Measurements from ENCODE around the gene MUC5AC. TPM values are rescaled to one million over a fixed set of nuclear protein-coding genes. Genes with fewer than 3 reads are reported as not detected.
"Not testable (repeated sequence)": the region's sequence is repeated elsewhere in the genome, so short reads cannot be mapped to it uniquely, and the experiment has no call there.

The MUC5AC gene
- total RNA-seq, 2 experiments from 2014 or later: not detected

- no peaks in the 10 kb centered on the region for H3K9me3 Mint-ChIP-seq (ENCODE audit: low read depth)
- POLR2A ChIA-PET: no interaction called here
- intact Hi-C loops (cut with DNase I, micrococcal nuclease): no loop called here
- H3K4me3 Mint-ChIP-seq: no peak overlapping the region
- no peak for ATAC-seq
- no peak for DNase-seq
- no peaks in the 10 kb centered on the region for H3K36me3 Mint-ChIP-seq (ENCODE audit: low read depth)
- H3K27ac Mint-ChIP-seq: no peak overlapping the region
- CTCF ChIA-PET: no interaction called here
- H3K27me3 Mint-ChIP-seq: peaks cover 4% of the 10 kb centered on the region
- H3K4me1 Mint-ChIP-seq: peaks cover 5% of the 10 kb centered on the region
Measured at GRCh38 chr11:1153105-1153950, 4.4 kb upstream of the MUC5AC start.

GRCh38 chr11:1153951-1154493 is 3.7 kb upstream of the MUC5AC start:
- CTCF ChIA-PET: no interaction called here
- Mint-ChIP-seq H3K36me3 (ENCODE audit: low read depth) (no peaks in the 10 kb centered on the region), H3K27me3 (peaks cover 4% of the 10 kb centered on the region), H3K9me3 (ENCODE audit: low read depth) (no peaks in the 10 kb centered on the region), H3K4me1 (peaks cover 5% of the 10 kb centered on the region), H3K27ac (no peak overlapping the region), H3K4me3 (no peak overlapping the region)
- POLR2A ChIA-PET: no interaction called here
- ATAC-seq (no peak), DNase-seq (no peak)
- intact Hi-C loops (cut with DNase I, micrococcal nuclease): no loop called here

GRCh38 chr11:1154656-1155055 is 3.1 kb upstream of the MUC5AC start:
- H3K4me1 Mint-ChIP-seq; H3K27me3 Mint-ChIP-seq; intact Hi-C loops (cut with DNase I, micrococcal nuclease); POLR2A ChIA-PET; CTCF ChIA-PET; H3K9me3 Mint-ChIP-seq (ENCODE audit: low read depth); H3K27ac Mint-ChIP-seq; DNase-seq; H3K36me3 Mint-ChIP-seq (ENCODE audit: low read depth); ATAC-seq; H3K4me3 Mint-ChIP-seq: not testable (repeated sequence)

GRCh38 chr11:1155274-1155693 is 2.5 kb upstream of the MUC5AC start:
- ATAC-seq (no peak), DNase-seq (no peak)
- H3K4me3 Mint-ChIP-seq: no peak overlapping the region
- H3K9me3 Mint-ChIP-seq (ENCODE audit: low read depth): no peaks in the 10 kb centered on the region
- ChIA-PET CTCF (no interaction called here), POLR2A (no interaction called here)
- intact Hi-C loops (cut with DNase I, micrococcal nuclease): no loop called here
- H3K36me3 Mint-ChIP-seq (ENCODE audit: low read depth): no peaks in the 10 kb centered on the region
- peaks cover 4% of the 10 kb centered on the region for H3K27me3 Mint-ChIP-seq
- no peak overlapping the region for H3K27ac Mint-ChIP-seq
- peaks cover 5% of the 10 kb centered on the region for H3K4me1 Mint-ChIP-seq

- Mint-ChIP-seq H3K27me3 (no peaks in the 10 kb centered on the region), H3K9me3 (ENCODE audit: low read depth) (no peaks in the 10 kb centered on the region), H3K4me3 (no peak overlapping the region), H3K4me1 (peaks cover 5% of the 10 kb centered on the region), H3K36me3 (ENCODE audit: low read depth) (no peaks in the 10 kb centered on the region), H3K27ac (no peak overlapping the region)
- ATAC-seq (no peak), DNase-seq (no peak)
- CTCF ChIA-PET: no interaction called here
- POLR2A ChIA-PET: no interaction called here
- intact Hi-C loops (cut with DNase I, micrococcal nuclease): no loop called here
Measured at GRCh38 chr11:1156506-1157340, 1.0 kb upstream of the MUC5AC start.

- H3K36me3 Mint-ChIP-seq (ENCODE audit: low read depth): no peaks in the 10 kb centered on the region
- ChIA-PET CTCF (no interaction called here), POLR2A (no interaction called here)
- no peak overlapping the region for H3K27ac Mint-ChIP-seq
- ATAC-seq (no peak), DNase-seq (no peak)
- H3K4me3 Mint-ChIP-seq: no peak overlapping the region
- H3K9me3 Mint-ChIP-seq (ENCODE audit: low read depth): no peaks in the 10 kb centered on the region
- H3K4me1 Mint-ChIP-seq: peaks cover 5% of the 10 kb centered on the region
- no peaks in the 10 kb centered on the region for H3K27me3 Mint-ChIP-seq
- intact Hi-C loops (cut with DNase I, micrococcal nuclease): no loop called here
Measured at GRCh38 chr11:1157341-1157644, 460 bp upstream of the MUC5AC start.

GRCh38 chr11:1158681-1159487 is 1.1 kb downstream of the MUC5AC start:
- no peak overlapping the region for H3K27ac Mint-ChIP-seq
- H3K4me1 Mint-ChIP-seq: no peaks in the 10 kb centered on the region
- no peaks in the 10 kb centered on the region for H3K9me3 Mint-ChIP-seq (ENCODE audit: low read depth)
- ATAC-seq (no peak), DNase-seq (no peak)
- POLR2A ChIA-PET: no interaction called here
- H3K36me3 Mint-ChIP-seq (ENCODE audit: low read depth): no peaks in the 10 kb centered on the region
- CTCF ChIA-PET: no interaction called here
- intact Hi-C loops (cut with DNase I, micrococcal nuclease): no loop called here
- H3K4me3 Mint-ChIP-seq: no peak overlapping the region
- H3K27me3 Mint-ChIP-seq: peaks cover 2% of the 10 kb centered on the region

GRCh38 chr11:1159488-1160220 is 1.9 kb downstream of the MUC5AC start:
- H3K27ac Mint-ChIP-seq; CTCF ChIA-PET; H3K36me3 Mint-ChIP-seq (ENCODE audit: low read depth); H3K9me3 Mint-ChIP-seq (ENCODE audit: low read depth); H3K27me3 Mint-ChIP-seq; H3K4me1 Mint-ChIP-seq; DNase-seq; H3K4me3 Mint-ChIP-seq; POLR2A ChIA-PET; ATAC-seq; intact Hi-C loops (cut with DNase I, micrococcal nuclease): not testable (repeated sequence)

GRCh38 chr11:1160231-1161101 is 2.7 kb downstream of the MUC5AC start:
- intact Hi-C loops (cut with DNase I, micrococcal nuclease): no loop called here
- CTCF ChIA-PET: interaction anchor here (1.0 kb wide), 1 partner anchor 392 kb away, joined by 3 read pairs; no protein-coding TSS in a partner anchor
- H3K27ac Mint-ChIP-seq: no peak overlapping the region
- no peak for ATAC-seq
- H3K27me3 Mint-ChIP-seq: peaks cover 2% of the 10 kb centered on the region
- no peak for DNase-seq
- no peaks in the 10 kb centered on the region for H3K9me3 Mint-ChIP-seq (ENCODE audit: low read depth)
- no peak overlapping the region for H3K4me3 Mint-ChIP-seq
- no peaks in the 10 kb centered on the region for H3K4me1 Mint-ChIP-seq
- H3K36me3 Mint-ChIP-seq (ENCODE audit: low read depth): no peaks in the 10 kb centered on the region
- POLR2A ChIA-PET: no interaction called here

- POLR2A ChIA-PET: no interaction called here
- H3K27me3 Mint-ChIP-seq: peaks cover 2% of the 10 kb centered on the region
- no peak for ATAC-seq
- no peak for DNase-seq
- CTCF ChIA-PET: interaction anchor here (1.0 kb wide), 1 partner anchor 391 kb away, joined by 3 read pairs; no protein-coding TSS in a partner anchor
- intact Hi-C loops (cut with DNase I, micrococcal nuclease): no loop called here
- H3K36me3 Mint-ChIP-seq (ENCODE audit: low read depth): no peaks in the 10 kb centered on the region
- no peak overlapping the region for H3K4me3 Mint-ChIP-seq
- no peak overlapping the region for H3K27ac Mint-ChIP-seq
- no peaks in the 10 kb centered on the region for H3K4me1 Mint-ChIP-seq
- no peaks in the 10 kb centered on the region for H3K9me3 Mint-ChIP-seq (ENCODE audit: low read depth)
Measured at GRCh38 chr11:1161410-1162137, 3.8 kb downstream of the MUC5AC start.
